ENCODE results near the gene KRTAP10-1. TPM values are rescaled to one million over a fixed set of nuclear protein-coding genes. Genes with fewer than 3 reads are reported as not detected.

Gene KRTAP10-1
- total RNA-seq, 4 donors from 2014 or later, result 0.83 to 8.5 (median 2.6) TPM; not detected in 1

DNA sequence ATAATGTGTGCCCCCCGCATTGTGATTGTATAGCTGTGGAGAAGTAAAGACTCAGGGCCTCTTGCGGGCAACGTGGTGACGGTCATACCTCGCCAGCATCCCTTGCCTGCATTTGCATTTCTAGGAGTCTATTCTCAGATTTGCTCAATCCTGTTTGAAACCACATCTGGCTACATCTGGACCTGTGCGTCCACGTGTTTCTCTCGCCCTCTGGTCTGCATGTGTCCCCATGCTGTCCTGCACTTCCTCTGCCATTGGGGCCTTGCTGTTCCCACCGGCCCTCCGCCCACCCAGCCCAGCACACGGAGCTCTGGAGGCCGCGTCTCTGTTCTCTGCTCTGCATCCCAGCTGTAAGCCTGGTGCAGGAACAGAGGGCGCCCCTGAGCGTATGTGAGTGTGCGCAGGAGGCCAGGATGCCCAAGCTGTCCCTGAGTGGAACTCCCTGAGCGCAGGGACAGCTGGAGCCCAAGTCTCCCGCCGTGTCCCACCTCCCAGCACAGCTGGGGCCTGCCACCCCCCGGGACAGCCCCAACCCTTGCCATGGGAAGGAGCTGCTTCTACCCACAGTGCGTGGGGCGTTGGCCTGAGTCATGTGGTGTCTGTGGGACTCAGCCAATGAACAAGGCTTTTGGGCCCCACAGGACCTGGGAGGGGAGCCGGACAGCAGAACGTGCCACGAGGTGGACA is 9.7 kb upstream of the KRTAP10-1 start:
- H3K36me3 ChIP-seq, result no peaks in the 10 kb centered on the region
- peaks cover 14% of the 10 kb centered on the region for H3K4me1 ChIP-seq
- no peak overlapping the region for H3K4me3 ChIP-seq
- peaks cover 39% of the 10 kb centered on the region for H3K27me3 ChIP-seq
- TF ChIP-seq, protein P1, sequence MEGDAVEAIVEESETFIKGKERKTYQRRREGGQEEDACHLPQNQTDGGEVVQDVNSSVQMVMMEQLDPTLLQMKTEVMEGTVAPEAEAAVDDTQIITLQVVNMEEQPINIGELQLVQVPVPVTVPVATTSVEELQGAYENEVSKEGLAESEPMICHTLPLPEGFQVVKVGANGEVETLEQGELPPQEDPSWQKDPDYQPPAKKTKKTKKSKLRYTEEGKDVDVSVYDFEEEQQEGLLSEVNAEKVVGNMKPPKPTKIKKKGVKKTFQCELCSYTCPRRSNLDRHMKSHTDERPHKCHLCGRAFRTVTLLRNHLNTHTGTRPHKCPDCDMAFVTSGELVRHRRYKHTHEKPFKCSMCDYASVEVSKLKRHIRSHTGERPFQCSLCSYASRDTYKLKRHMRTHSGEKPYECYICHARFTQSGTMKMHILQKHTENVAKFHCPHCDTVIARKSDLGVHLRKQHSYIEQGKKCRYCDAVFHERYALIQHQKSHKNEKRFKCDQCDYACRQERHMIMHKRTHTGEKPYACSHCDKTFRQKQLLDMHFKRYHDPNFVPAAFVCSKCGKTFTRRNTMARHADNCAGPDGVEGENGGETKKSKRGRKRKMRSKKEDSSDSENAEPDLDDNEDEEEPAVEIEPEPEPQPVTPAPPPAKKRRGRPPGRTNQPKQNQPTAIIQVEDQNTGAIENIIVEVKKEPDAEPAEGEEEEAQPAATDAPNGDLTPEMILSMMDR (IDR thresholded peaks at IDR 0.05), result no peak
- no peak for TF ChIP-seq POLR2A (IDR thresholded peaks at IDR 0.05)
- TF ChIP-seq POLR2AphosphoS5 (IDR thresholded peaks at IDR 0.05), result no peak
- no peak for TF ChIP-seq EP300 (IDR thresholded peaks at IDR 0.05)
- 43% methylated on average over 12 of the region's 25 CpGs for WGBS
- no peaks in the 10 kb centered on the region for H3K9me3 ChIP-seq
- H3K27ac ChIP-seq, result no peak overlapping the region
- DNase-seq (ENCODE audit: low spot score in 2 of 2), result no peak

DNA sequence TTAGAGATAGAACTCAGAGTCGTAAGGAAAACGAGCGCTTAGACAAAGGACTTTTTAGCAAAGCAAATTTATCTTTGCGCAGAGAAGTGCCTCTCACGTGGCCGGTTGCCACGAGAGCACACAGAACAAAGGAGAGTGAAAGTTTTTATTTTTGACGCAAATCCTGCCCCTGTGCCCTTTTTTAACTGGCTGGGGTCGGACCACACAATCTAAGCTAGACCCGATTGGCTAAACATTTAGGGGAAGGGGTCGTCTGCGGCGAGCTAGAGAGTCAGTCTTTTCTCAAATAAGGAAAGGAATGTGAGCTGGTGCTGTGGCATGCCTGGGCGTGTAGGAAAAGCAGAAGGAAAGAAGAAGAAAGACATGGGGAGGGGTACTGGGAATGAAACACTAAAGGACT is 8.9 kb upstream of the KRTAP10-1 start:
- DNase-seq (ENCODE audit: low spot score in 2 of 2), result no peak
- H3K4me3 ChIP-seq, result no peak overlapping the region
- peaks cover 37% of the 10 kb centered on the region for H3K27me3 ChIP-seq
- TF ChIP-seq EP300 (IDR thresholded peaks at IDR 0.05), result no peak
- 23% methylated on average over 14 of the region's 14 CpGs for WGBS
- H3K27ac ChIP-seq, result no peak overlapping the region
- no peaks in the 10 kb centered on the region for H3K9me3 ChIP-seq
- peaks cover 14% of the 10 kb centered on the region for H3K4me1 ChIP-seq
- H3K36me3 ChIP-seq, result no peaks in the 10 kb centered on the region

DNA sequence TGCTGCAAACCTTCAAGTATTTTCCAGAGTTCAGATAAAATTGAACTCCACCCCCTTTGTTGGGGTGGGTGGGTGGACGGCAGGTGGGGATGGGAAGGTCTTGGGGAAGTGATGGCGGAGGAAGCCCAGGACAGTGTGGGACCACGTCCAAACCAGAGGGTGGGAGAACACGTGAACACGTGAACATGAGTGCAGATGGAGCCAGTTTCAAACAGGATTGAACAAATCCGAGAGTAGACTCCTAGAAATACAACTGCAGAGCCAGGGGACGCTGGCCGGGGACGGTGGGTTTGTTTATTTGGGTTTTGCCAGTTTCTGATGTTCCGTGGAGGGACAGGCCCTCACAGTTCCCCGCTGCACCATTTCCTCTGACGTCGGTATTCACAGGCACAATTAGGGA is 8.4 kb upstream of the KRTAP10-1 start:
- Histone ChIP-seq H3K27ac (no peak overlapping the region), H3K27me3 (peaks cover 37% of the 10 kb centered on the region), H3K36me3 (no peaks in the 10 kb centered on the region), H3K4me3 (no peak overlapping the region), H3K9me3 (no peaks in the 10 kb centered on the region), H3K4me1 (peaks cover 14% of the 10 kb centered on the region)
- WGBS, result 44% methylated on average over 13 of the region's 13 CpGs
- no peak for DNase-seq (ENCODE audit: low spot score in 2 of 2)
- TF ChIP-seq POLR2A (IDR thresholded peaks at IDR 0.05) (no peak), EP300 (IDR thresholded peaks at IDR 0.05) (no peak), POLR2AphosphoS5 (IDR thresholded peaks at IDR 0.05) (no peak)
- TF ChIP-seq, protein P1 (IDR thresholded peaks at IDR 0.05), result no peak

DNA sequence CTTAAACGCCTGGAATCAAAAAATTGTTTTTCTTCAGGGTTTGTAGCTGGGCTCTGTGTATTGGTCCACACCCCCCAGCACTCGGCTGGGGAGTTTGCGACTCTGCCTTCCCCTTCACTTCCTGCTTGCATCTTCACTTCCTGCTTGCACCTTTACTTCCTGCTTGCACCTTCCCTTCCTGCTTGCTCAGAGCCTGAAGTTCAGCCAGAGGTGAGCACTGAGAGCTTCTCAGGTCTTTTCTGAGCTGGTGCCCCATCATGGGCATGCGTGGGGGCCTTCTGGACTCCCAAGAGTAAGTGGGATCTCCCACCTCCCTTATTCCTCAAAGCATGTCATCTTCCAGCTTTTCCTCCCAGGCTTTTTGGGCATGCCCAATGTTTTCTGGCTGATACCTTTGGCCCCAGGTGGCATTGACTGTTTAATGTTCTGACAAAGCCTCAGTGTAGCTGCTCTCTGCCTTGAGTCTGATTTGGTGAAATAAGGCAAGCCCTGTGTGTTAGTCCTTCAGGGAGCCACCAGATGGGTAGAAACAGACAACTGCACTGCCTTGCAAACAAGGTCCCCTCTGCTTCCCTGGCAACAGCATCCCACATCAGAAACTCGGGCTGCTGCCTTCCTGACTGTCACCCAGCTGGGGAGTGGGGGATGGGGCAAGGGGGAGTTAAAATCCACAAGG is 7.8 kb upstream of the KRTAP10-1 start:
- Histone ChIP-seq H3K4me3 (no peak overlapping the region), H3K27ac (no peak overlapping the region), H3K9me3 (no peaks in the 10 kb centered on the region), H3K4me1 (peaks cover 14% of the 10 kb centered on the region), H3K36me3 (no peaks in the 10 kb centered on the region), H3K27me3 (peaks cover 35% of the 10 kb centered on the region)
- 59% methylated on average over 5 of the region's 5 CpGs for WGBS
- no peak for DNase-seq (ENCODE audit: low spot score in 2 of 2)
- TF ChIP-seq, protein P1 (IDR thresholded peaks at IDR 0.05), result no peak
- TF ChIP-seq EP300 (IDR thresholded peaks at IDR 0.05) (no peak), POLR2AphosphoS5 (IDR thresholded peaks at IDR 0.05) (no peak), POLR2A (IDR thresholded peaks at IDR 0.05) (no peak)

DNA sequence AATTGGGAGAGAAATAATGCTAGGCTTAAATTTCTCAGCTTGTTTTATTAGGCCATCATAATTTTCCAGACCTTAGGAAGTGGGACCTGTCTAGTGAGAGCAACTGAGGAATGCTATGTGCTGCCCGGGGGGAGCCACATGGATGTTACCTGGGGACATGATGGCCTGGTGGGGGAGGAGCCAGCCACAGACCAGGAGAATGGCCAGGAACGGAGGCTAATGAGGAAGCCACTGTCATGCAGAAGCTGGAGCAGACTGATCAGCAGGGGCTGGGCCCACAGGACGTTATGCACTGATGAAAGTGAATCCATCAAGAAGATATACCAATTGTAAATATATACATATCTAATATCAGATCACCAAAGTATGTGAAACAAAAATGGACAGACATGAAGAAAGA is 4.6 kb upstream of the KRTAP10-1 start:
- Histone ChIP-seq H3K4me3 (no peak overlapping the region), H3K4me1 (no peaks in the 10 kb centered on the region), H3K9me3 (peaks cover 5% of the 10 kb centered on the region), H3K27me3 (peaks cover 10% of the 10 kb centered on the region), H3K36me3 (no peaks in the 10 kb centered on the region), H3K27ac (no peak overlapping the region)
- no peak for DNase-seq (ENCODE audit: low spot score in 2 of 2)
- WGBS, result 78% methylated on average over 3 of the region's 3 CpGs
- TF ChIP-seq, protein P1 (IDR thresholded peaks at IDR 0.05), result no peak
- TF ChIP-seq POLR2A (IDR thresholded peaks at IDR 0.05), result no peak
